AG08395 (cell line): ENCODE results near the gene FABP7.

Experiments
- DNase-seq: peaks from one replicate; pipeline ENCODE4 v3.0.0; 2012; ENCODE audit warnings: mixed read lengths, low spot score

Gene FABP7

DNA sequence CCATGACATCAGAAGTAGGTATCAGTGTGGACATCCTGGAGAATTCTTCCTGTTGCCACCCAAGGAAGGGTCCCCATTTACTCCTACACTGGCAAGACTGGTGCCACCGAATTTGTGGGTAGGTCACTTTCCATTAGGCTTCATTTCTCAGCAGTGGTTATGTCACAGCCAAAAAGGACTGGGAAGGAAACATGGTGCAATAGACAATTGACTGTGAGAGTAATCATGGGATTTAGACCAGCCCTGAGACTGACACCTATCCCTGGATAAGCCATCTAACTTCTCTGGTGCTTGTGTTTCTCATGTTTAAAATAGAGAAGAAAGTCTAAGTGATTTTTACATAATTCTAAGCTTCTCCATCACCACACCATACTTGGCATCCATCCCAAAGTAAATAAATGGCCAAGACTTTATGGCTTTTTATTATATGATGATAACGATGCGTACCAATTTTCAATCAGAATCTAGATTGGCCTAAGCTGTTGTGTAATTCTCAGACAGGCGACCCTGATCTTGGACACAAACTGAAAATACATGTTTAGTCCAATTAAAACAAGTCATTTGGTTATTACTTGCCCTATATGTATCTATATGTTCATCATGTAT, 19.7 kb downstream of the FABP7 start:
- no peak for DNase-seq

DNA sequence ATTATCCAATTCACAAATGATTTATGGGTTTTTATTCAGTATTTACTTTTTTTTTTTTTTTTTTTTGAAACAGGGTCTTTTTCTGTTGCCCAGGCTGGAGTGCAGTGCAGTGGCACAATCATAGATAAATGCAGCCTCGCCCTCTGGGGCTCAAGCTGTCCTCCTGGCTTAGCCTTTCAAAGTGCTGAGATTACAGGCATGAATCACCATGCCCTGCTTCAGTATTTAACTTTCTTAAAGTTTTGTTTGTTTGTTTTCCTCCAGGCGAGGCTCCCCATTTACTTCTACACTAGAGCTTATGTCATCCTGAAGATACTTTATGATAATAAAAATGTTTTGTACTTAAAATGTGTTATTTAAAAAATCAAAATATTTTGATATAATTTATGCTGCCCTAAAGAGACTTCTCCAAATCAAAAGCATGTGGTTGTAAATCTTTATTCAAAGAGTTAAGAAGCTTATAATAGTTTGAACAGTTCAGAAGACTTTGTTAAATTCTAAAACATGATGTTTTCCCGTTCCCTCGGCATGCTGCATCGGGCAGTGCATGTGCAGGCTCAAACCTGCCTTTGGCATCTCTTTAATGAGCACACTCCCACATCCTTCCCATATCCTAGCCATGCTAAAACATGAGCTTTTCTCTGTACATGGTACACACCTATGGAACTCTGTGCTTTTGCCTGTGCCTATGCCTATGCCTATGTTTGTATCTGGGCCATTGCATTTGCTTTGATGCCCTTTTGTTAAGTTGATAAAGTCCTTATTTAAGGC, 20.6 kb downstream of the FABP7 start:
- DNase-seq, result no peak

DNA sequence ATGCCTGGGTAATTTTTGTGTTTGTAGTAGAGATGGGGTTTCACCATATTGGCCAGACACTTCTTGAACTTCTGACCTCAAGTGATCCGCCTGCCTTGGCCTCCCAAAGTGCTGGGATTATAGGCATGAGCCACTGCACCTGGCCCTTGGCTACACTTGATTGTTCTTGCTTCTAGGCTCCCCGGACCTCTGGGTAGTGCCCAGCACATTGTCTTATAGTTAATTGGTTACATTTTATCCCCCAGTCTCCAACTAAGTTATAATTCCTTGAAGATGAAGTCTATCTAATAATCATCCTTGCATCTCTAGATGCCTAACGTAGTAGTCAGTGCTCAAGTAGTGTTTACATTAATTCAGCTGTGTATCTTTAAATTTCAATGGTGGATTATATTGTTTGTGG, 21.4 kb downstream of the FABP7 start:
- DNase-seq, result no peak

DNA sequence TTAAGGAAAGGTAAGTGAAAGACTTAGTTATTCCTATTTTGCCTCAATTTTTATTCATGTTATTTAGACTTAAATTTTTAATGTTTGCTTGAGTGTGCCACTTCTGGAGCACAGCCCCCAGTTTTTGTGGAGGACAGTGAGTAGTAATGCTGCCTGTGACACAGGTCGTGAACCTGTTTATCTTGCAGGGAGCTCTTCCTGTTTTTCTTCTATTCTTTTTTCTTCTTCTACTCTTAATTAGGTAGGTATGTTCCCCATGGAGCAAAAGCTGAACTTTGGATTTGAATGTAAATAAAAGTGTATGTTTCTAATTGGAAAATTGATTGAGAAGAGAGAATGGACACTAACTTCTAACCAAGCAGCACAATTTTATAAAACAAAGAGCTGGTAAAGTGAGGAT, 21.9 kb downstream of the FABP7 start:
- DNase-seq, result no peak

DNA sequence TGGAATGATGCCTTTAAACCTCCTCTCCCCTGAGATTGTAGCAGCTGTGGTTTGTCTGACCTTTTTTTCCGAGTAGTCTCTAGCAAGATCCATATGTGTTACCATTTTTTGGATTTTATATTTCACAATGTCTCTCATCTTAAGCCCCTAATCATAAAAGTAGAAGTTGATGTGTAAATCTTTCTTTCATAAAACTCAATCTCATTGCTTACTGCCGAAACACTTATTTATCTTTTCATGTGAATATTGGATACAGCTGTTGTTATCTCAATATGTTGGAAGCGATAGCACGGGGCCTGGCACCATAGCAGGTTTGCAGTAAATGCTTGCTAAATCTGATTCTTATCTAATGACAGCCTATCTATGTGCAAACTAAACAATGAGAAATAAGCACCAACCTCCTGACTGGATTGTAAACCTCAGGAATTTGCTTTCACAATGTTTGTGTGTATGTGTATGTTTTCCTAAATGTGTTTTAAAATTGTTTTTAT, 23.7 kb downstream of the FABP7 start:
- DNase-seq, result no peak

DNA sequence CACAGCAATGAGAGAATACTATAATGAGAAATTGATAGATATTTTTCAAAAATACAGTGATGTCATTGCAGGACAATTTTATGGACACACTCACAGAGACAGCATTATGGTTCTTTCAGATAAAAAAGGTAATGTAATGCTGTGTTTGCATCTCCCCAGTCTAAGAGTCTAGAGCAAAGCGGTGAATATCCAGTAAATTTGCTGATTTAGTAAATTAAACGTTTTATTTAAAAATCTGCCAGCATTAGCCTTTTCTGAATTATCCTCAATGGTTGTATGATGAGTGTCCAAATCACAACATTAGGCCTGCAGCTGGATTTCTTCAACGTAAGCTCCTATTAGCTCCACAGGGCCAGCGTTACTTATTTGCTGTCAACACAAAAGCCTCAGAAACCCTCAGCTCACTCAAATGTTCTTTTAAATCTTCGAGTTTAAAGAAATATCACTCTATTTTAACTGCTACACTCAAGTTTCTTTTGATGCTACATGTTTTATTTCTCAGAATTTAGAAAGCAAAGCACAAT, 25.5 kb downstream of the FABP7 start:
- no peak for DNase-seq

DNA sequence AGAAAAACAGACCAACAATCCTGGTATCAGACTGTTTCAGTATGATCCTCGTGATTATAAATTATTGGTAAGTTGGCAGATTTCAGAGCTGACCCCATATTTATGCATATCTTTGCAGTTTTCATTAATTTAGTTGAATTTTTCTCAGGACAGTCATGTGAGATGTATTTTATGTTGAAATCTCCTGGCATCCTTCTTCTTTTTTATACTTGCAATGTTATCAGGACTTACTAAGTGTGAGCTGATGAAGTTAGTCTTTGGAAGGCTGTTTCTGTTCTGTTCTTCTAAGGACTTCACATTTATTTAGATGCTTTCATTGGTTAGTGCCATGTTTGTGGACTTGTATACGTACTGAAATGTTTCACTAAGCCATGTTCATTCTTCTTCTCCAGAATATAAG, 26.8 kb downstream of the FABP7 start:
- no peak for DNase-seq

DNA sequence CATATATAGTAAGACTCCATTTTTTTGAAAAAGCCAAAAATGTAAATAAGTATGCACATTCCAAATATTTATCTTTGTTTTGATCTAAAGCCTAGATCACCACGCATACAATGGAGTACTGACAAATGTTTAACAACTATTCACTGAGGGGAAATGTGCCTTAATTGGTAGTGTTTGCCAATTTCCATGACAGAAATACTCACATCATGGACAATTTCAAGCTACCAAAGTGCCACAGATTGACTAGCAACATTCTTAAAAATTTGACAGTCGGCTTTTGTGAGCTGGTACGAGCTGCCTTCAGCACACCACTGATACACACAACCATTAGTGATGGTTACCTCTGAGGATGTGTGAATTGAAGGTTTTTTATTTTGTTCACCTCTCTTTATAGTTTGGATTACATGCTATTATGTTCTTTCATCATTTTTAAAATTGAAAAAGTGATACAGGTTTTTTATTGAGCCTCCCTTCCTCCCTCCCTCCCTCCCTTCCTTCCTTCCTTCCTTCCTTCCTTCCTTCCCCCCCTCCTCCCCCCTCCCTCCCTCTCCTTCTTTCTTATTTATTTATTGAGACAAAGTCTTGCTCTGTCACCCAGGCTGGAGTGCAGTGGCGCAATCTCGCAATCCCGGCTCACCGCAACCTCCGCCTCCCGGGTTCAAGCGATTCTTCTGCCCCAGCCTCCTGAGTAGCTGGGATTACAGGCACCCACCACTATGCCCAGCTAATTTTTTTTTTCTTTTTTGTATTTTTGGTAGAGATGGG, 28.8 kb downstream of the FABP7 start:
- no peak for DNase-seq

DNA sequence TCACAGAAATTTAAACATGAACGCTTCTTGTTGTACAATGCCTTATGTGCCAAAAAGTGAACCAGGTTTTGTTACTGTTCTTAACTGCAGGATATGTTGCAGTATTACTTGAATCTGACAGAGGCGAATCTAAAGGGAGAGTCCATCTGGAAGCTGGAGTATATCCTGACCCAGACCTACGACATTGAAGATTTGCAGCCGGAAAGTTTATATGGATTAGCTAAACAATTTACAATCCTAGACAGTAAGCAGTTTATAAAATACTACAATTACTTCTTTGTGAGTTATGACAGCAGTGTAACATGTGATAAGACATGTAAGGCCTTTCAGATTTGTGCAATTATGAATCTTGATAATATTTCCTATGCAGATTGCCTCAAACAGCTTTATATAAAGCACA, 29.5 kb downstream of the FABP7 start:
- no peak for DNase-seq

DNA sequence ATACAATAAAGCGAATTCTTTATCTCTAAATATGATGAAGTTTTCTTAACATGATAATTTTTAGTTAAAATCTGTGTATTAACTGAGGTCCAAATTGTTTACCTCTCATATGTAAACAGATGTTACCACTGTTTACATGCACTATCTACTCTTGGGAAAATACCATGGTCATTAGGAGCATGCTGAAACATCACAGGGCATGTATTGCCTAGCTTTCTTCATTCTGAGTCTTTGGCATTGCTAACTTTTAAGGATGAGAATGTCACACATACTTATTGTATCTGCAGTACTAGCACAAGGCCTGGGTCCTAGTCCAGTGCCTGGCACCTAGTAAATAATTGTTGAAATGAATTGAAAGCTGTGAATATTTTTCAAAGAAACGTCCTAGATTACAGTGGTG, 30.2 kb downstream of the FABP7 start:
- no peak for DNase-seq

DNA sequence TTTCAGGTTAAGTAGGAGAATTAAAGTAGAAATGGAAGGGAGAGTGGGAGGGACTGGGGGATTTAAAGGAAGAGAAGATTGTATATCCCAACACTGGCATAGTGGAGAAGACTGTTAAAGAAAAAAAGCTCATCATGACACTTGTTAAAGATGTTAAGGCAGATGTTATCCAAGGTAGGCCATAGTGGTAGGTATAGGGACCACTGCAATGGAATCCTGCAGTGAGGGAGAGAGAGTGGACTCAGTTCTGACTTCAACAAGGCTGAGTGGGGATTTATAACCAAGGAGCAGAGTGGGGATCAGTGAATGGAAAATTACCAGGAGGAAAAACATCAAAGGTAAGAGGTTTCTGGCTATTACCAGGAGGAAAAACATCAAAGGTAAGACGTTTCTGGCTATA, 30.7 kb downstream of the FABP7 start:
- DNase-seq, result no peak

DNA sequence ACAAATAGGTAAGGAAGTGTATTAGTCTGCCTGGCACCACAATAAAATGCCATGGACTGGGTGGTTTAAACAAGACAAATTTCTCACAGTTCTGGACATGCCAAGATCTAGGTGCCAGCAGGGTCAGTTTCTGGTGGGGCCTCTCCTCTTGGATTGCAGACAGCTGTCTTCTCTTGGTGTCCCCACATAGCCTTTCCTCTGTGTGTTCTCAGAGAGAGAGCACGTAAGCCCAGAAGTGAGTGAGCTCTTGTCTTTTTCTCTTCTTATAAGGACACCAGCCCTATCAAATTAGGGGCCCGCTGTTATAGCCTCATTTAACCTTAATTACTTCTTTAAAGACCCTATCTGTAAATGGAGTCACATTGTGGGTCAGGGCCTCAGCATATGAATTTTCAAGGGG, 37.8 kb downstream of the FABP7 start:
- no peak for DNase-seq

DNA sequence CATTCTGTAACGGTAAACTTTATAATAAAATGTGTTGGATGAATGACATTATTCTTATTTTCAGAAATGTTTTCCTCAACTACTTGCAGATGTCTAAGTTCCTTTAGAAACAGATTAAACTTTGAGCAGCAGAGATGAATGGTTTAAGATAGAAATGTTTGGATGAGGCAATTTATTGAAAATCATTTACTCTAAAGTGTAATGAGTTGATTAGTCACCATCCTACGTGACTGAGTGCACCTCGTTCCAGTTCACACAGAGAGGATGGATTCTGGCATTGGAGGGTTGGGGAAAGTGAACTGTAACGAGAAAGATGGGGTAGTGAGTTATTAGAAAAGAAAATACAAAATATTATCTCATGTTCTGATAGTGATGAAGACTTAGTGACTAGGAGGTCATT, 38.2 kb downstream of the FABP7 start:
- DNase-seq, result no peak

DNA sequence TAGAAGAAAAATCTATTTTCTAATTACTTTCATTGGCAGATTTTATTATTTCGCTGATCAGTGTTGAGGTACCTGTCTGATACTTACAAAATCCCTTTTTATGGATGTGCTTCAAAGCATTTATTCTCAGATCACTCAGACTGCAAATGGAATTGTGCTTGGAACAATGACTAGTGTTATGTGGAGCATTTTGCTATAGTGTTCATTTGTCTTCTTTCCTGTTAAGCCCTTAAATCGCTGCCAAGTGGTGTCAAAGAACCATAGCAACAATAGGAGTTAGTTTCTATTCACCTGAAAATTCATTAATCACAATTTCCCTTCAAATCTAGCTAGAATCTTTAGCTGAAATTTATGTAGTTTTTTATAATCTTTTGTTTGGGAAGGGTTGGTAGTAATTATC, 39.4 kb downstream of the FABP7 start:
- DNase-seq, result no peak

DNA sequence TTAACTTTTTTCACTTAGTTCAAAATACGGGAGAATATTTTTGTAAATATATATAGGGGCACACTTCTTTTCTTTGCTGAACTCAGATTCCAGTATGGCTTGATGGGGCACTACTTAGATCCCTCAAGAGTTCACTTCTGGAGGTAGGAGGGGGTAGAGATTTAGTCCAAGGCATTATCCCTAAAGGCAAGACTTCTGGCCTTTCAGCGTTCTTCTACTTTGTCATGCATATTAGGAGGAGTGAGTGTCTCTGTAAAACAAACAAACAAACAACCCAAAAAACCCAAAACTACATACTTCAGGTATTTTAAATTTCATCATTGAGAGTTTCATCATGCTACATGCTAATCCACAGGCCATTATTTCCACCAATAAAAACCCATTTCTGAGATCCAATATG, 41.6 kb downstream of the FABP7 start:
- DNase-seq, result no peak

DNA sequence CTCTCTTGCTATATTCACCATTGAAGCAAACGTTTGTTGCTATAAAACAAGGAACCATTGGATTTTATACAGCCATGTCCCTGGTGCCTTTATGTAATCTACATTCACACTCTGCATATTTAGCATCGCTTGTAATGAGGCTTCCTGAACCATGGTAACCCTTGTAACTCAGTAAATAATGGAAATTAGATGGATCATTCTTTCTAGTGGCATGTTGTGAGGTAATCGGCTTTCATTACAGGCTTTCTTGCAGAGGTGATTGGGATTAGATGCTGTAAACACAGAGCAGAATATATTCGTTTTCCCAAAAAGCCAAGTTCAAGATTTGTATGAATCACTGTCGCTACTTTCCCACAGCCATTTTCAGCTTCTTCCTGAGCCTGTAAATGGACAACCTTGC, 45.6 kb downstream of the FABP7 start:
- no peak for DNase-seq

DNA sequence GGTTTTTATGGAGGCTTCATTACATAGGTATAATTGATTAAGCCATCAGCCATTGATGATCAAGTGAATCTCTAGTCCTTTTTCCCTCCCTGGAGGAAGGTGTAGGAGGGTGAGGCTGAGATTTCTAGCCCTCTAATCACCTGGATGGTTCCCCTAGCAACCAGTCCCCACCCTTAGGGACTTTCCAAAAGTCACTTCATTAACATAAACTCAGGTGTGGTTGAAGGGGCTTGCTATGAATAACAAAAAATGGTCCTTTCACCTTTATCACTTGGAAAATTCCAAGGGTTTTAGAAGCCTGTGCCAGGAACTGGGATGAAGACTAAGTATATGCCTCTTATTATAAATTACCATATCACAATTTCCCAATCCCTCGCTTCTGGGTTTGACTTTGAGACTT, 49.9 kb downstream of the FABP7 start:
- no peak for DNase-seq

DNA sequence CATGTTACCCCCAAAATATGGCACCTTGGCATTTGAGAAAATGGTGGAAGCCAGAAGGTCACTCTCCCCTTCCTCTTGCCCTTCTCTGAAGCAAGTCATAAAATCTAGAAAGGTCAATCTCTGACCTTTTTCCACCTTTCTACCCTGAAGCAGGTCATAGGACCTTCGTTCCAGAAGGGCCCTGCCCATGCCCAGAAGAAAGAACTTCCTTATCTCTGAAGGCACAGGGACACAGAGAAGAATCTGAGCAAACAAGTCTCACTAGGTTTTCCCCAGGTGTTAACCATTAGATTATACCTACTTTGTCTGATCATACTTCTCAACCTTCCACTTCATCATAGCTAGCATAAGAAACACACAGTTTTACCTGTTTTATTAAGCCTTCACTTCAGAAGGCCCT, 52.0 kb downstream of the FABP7 start:
- no peak for DNase-seq

DNA sequence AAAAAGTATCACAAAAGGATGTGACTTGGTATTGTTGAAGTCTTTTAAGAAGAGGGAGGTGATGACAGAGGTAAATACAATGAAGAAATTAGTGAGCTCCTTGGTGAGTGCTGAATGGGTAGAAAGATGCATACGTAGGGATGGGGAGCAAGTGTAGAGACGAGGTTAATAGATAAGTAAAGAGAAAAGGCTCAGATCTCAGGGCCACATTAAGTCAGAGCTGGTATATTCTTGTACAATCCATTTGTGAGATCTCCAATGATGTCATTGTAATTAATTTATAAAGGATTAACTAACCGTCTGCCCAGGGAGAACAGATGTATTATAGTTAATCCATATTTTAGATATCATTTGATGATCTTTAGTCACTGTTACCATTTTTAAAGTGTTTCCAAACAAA, 52.9 kb downstream of the FABP7 start:
- no peak for DNase-seq

DNA sequence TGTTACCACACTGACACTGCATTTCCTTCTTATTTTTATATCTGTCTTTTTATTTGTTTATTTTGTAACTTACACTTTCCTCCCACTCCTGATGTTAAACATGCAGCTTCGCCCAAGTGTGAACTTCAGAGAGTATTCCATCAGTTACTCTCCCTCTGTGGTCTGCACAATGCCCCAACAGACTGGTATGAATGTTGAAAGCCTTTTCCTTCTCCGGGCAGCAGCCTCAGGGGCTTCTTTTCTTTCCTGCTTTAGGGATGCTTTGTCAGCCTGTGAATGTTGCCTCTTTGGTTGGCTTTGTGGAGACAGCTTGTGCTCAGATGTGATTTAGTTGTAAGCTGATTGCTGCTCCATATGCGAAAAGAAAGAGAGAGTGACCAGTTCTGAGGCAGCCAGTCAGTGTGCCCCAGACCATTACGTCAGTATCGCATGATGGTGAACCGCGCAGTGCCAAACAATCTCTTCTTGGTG, 53.5 kb downstream of the FABP7 start:
- peak; percentile 14 for DNase-seq
